EL (cell line): ENCODE data around the gene VTN.

Experiments
- DNase-seq: peaks from one replicate; pipeline ENCODE4 v3.0.0-alpha.2; 2016

The VTN gene

GRCh38 chr17:28318759-28319597 lies 51.1 kb downstream of the VTN start, which contains the start of gene TMEM97:
Gene TMEM97 (plus strand): TSS chr17:28319200. CDS start chr17:28319240, 40 bp downstream.
- peak; percentile 98 for DNase-seq

GRCh38 chr17:28317966-28318758 lies 51.9 kb downstream of the VTN start:
- DNase-seq = no peak
